Activated CD4-positive, alpha-beta T cell treated with anti-CD3 and anti-CD28 coated beads for 36 hours (primary cell): ENCODE measurements around the gene C5orf15. TPM values are rescaled to one million over a fixed set of nuclear protein-coding genes. Genes with fewer than 3 reads are reported as not detected.
"Not testable (repeated sequence)": the region's sequence is repeated elsewhere in the genome, so short reads cannot be mapped to it uniquely, and the experiment has no call there.

ENCODE experiments used
- ATAC-seq: fragments of 200-7000 bp; cut with Tn5 transposase; one replicate; pipeline ENCODE4 v1.10.0; 2021; ENCODE audit warnings: mild to moderate bottlenecking, moderate library complexity
- CTCF ChIA-PET: fragments of 350-600 bp; sonication (Branson Sonifier 250); formaldehyde crosslinking; loops from one replicate; lab custom pipeline; 2021; ENCODE audit warnings: antibody characterized with exemption; lab: Charles Lee
- POLR2A ChIA-PET: fragments of 350-600 bp; sonication (Branson Sonifier 250); formaldehyde crosslinking; loops from one replicate; lab custom pipeline; 2021; ENCODE audit warnings: antibody characterized with exemption, inconsistent platforms; lab: Charles Lee
- DNase-seq: peaks from one replicate; pipeline ENCODE4 v3.0.0-alpha.2; 2020
- H3K27ac Mint-ChIP-seq: one replicate; pipeline ENCODE4 v1.8.0; 2021; ENCODE audit warnings: mixed read lengths
- H3K27me3 Mint-ChIP-seq: one replicate; pipeline ENCODE4 v1.8.0; 2021; ENCODE audit warnings: mixed read lengths
- H3K36me3 Mint-ChIP-seq: one replicate; pipeline ENCODE4 v1.8.0; 2021; ENCODE audit warnings: low read depth, mixed read lengths
- H3K4me1 Mint-ChIP-seq: one replicate; pipeline ENCODE4 v1.8.0; 2021; ENCODE audit warnings: mixed read lengths
- H3K4me3 Mint-ChIP-seq: one replicate; pipeline ENCODE4 v1.8.0; 2021; ENCODE audit warnings: mild to moderate bottlenecking, moderate library complexity, mixed read lengths
- H3K9me3 Mint-ChIP-seq: one replicate; pipeline ENCODE4 v1.8.0; 2021; ENCODE audit warnings: low read depth, mixed read lengths
- intact Hi-C, 2 experiments: fragments of 100-400 bp; cut with DNase I in 1 of 2; cut with micrococcal nuclease in 1 of 2; formaldehyde crosslinking; loops; one replicate each; pipeline versions ENCODE4 v1.14.2 to v1.15.1; 2022 to 2024; cut with DNase I, micrococcal nuclease
- total RNA-seq, 2 experiments: library from RNA; stranded (reverse); gene quantifications; one replicate each; pipeline ENCODE4 v1.2.3, GENCODE V29; 2021

Gene C5orf15
- total RNA-seq, 2 experiments from 2014 or later, result 28.7 to 38.7 TPM

DNA sequence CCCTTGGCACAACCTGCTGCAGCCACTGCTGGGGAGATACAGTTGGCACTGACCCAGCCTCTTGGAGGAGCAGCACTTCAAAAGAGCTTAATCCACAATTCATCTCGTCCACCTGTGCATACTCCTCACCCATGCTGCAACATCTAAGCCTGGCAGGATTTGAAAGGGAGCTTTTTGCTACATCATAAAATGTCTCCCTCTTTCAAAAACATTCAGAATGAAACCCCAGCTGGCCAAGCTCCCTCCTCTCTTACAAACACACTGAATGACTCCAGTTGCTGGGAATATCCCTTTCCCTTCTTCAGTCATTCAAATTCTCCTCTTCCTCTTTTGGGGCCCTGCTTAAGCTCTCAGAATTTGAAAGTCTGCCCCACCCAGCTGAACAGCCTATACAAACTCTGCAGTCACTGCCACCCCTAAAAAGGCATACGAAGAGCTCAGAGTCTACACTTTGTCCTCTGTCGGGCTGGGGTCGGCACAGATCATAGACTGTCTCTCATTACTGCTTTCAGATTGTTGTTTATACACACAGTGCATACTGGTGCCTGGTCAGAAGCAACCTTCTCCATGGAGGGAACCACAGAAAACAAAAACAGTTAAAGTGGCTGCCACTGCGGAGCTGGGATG lies 8.8 kb upstream of the C5orf15 start:
- H3K9me3 Mint-ChIP-seq, result no peaks in the 10 kb centered on the region
- H3K36me3 Mint-ChIP-seq, result peaks cover 67% of the 10 kb centered on the region
- DNase-seq (peak; percentile 31), ATAC-seq (peak; percentile 50)
- H3K27ac Mint-ChIP-seq, result peak overlapping the region; percentile 79
- intact Hi-C loops, result no loop called here
- no peaks in the 10 kb centered on the region for H3K27me3 Mint-ChIP-seq
- ChIA-PET POLR2A (no interaction called here), CTCF (interaction anchor here (0.7 to 1.4 kb wide), 5 partner anchors 25 to 161 kb away, joined by 3 to 6 read pairs (median 3); partner anchors contain the start of gene VDAC1)
- H3K4me3 Mint-ChIP-seq, result no peak overlapping the region
- H3K4me1 Mint-ChIP-seq, result peaks cover 36% of the 10 kb centered on the region

GRCh38 chr5:133975546-133975945 lies 7.1 kb upstream of the C5orf15 start:
- Mint-ChIP-seq H3K27ac (peak overlapping the region; percentile 80), H3K36me3 (peaks cover 64% of the 10 kb centered on the region), H3K4me1 (peaks cover 33% of the 10 kb centered on the region)
- H3K9me3 Mint-ChIP-seq, H3K27me3 Mint-ChIP-seq, POLR2A ChIA-PET, intact Hi-C loops, H3K4me3 Mint-ChIP-seq: not testable (repeated sequence)
- peak; percentile 47 for ATAC-seq
- DNase-seq, result peak; percentile 54
- CTCF ChIA-PET, result interaction anchor here (0.5 to 1.0 kb wide), 2 partner anchors 28 to 546 kb away, joined by 3 to 4 read pairs; no protein-coding TSS in a partner anchor

GRCh38 chr5:133974142-133974541 lies 5.7 kb upstream of the C5orf15 start:
- intact Hi-C loops, result no loop called here
- ChIA-PET POLR2A (no interaction called here), CTCF (no interaction called here)
- Mint-ChIP-seq H3K9me3 (no peaks in the 10 kb centered on the region), H3K4me3 (no peak overlapping the region), H3K27ac (peak overlapping the region; percentile 51), H3K36me3 (peaks cover 62% of the 10 kb centered on the region), H3K27me3 (no peaks in the 10 kb centered on the region), H3K4me1 (peaks cover 45% of the 10 kb centered on the region)
- DNase-seq (no peak), ATAC-seq (no peak)

DNA sequence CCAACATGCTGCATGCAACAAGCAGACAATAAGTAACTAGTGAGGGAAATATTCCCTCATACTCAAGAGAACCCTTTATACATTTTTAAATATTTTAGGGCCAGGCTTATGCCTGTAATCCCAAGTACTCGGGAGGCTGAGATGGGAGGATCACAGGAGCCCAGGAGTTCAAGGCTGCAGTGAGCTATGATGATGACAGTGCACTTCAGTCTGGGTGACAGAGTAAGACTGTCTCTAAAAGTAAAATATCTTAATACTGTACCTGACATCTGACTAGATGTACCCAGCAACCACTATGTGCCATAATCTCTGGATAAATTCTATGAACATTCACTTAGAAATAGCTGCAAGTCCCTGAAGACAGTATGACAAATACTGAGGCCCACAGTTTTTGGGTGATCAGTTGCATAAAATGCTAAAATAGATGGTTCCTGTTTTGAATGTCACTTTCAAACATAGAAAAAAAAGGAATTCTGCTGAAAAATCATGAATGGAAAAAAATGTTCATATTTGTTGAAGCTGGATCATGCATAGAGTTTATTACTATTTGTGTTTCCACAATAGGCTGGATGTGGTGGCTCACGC lies 2.0 kb upstream of the C5orf15 start:
- H3K9me3 Mint-ChIP-seq, result no peaks in the 10 kb centered on the region
- ATAC-seq (no peak), DNase-seq (no peak)
- peaks cover 34% of the 10 kb centered on the region for H3K36me3 Mint-ChIP-seq
- ChIA-PET CTCF (interaction anchor here (0.9 to 2.1 kb wide), 5 partner anchors 9 to 180 kb away, joined by 3 to 9 read pairs (median 4); no protein-coding TSS in a partner anchor), POLR2A (no interaction called here)
- intact Hi-C loops, result no loop called here
- no peaks in the 10 kb centered on the region for H3K27me3 Mint-ChIP-seq
- H3K4me3 Mint-ChIP-seq, result peak overlapping the region; percentile 94
- peaks cover 38% of the 10 kb centered on the region for H3K4me1 Mint-ChIP-seq
- peak overlapping the region; percentile 90 for H3K27ac Mint-ChIP-seq

DNA sequence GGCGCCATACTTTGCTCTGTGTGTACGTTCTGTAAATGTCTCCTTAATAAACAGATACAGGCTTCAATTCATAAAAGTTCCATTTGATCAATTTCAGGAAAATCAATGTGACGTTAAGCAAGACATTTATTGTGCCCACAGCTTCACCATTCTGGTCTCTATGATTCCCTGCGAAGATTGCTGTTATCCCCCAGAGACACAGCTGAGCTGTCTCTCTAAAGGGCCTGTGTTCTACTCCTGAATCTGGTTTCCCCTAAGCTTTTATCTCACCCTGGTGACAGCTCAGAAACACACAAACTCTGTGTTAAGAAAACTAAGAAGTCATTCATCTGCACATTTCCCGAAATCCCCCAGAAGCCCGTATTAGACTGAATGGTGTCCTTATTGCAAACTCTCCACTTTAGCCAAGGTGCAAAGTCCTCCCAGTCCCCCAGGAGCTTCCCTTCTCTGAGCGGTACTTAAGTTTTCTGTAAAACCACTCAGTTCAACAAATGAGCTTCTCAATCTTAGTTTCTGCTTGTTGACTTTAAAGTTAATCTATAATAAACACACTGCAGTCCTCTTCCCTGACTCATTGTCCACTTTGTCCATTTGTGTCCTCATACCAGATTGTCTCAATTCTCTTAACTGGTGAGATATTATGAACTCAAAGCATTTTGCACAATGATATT lies 1.4 kb upstream of the C5orf15 start:
- no peak for DNase-seq
- H3K27ac Mint-ChIP-seq, result peak overlapping the region; percentile 90

GRCh38 chr5:133967698-133968203 lies 674 bp downstream of the C5orf15 start:
- Mint-ChIP-seq H3K36me3 (peaks cover 36% of the 10 kb centered on the region), H3K27ac (peak overlapping the region; percentile 90), H3K4me3 (peak overlapping the region; percentile 94), H3K27me3 (no peaks in the 10 kb centered on the region), H3K9me3 (no peaks in the 10 kb centered on the region), H3K4me1 (peaks cover 57% of the 10 kb centered on the region)
- ATAC-seq (peak; percentile 20), DNase-seq (peak; percentile 17)
- intact Hi-C loops, result loop anchor here (1.0 to 5.0 kb wide), 8 partner anchors 37 to 1101 kb away; partner anchors contain the start of genes VDAC1 (in 2 of the 2), GDF9 (in 1 of the 2), PPP2CA (in 1 of the 2) and SKP1 (in 1 of the 2)
- POLR2A ChIA-PET, result interaction anchor here (0.5 to 0.6 kb wide), 3 partner anchors 942 to 1233 kb away, joined by 3 to 5 read pairs (median 3); no protein-coding TSS in a partner anchor
- CTCF ChIA-PET, result interaction anchor here (1.1 to 1.6 kb wide), 2 partner anchors 10 to 15 kb away, joined by 4 to 6 read pairs; no protein-coding TSS in a partner anchor

More for the DNA sequence above, 1.4 kb upstream of the C5orf15 start:
- peaks cover 43% of the 10 kb centered on the region for H3K4me1 Mint-ChIP-seq
- no peaks in the 10 kb centered on the region for H3K9me3 Mint-ChIP-seq
- ChIA-PET CTCF (interaction anchor here (0.6 to 2.1 kb wide), 8 partner anchors 10 to 558 kb away, joined by 3 to 9 read pairs (median 4); no protein-coding TSS in a partner anchor), POLR2A (interaction anchor here (0.7 kb wide), 1 partner anchor 10 kb away, joined by 7 read pairs; no protein-coding TSS in a partner anchor)
- H3K4me3 Mint-ChIP-seq, result peak overlapping the region; percentile 94
- H3K36me3 Mint-ChIP-seq, result peaks cover 36% of the 10 kb centered on the region
- intact Hi-C loops, result loop anchor here (2.0 to 5.0 kb wide), 2 partner anchors 35 to 143 kb away; partner anchors contain the start of genes TCF7 (in 1 of the 2) and VDAC1 (in 1 of the 2)
- ATAC-seq, result no peak
- no peaks in the 10 kb centered on the region for H3K27me3 Mint-ChIP-seq

DNA sequence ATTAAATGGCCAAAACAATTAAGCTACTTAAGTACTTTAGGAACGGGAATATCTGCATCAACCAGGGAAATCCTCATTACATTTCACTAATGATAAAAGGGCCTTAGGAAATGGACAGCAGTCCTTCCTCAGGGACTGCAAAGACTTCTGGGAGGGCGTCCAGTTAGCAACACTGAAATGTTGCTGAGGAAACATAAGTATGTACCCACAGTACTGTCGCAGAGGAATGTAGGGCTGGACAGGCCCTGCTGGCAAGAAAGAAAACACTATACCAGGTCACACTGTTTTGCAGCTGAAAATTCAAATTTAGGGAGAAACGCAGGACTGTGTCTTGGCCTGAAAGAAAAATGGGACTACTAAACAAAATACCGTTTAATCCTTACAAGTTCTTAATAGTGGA lies 1.3 kb downstream of the C5orf15 start:
- peaks cover 35% of the 10 kb centered on the region for H3K36me3 Mint-ChIP-seq
- no peaks in the 10 kb centered on the region for H3K27me3 Mint-ChIP-seq
- H3K4me1 Mint-ChIP-seq, result peaks cover 63% of the 10 kb centered on the region
- CTCF ChIA-PET, result interaction anchor here (1.1 to 1.6 kb wide), 5 partner anchors 9 to 33 kb away, joined by 3 to 8 read pairs (median 4); no protein-coding TSS in a partner anchor
- peak overlapping the region; percentile 94 for H3K4me3 Mint-ChIP-seq
- intact Hi-C loops, result loop anchor here in 1 of 2 experiments (5.0 kb wide), 1 partner anchor 145 kb away; the partner anchor contains the start of gene TCF7
- no peak for DNase-seq
- ATAC-seq, result no peak
- no peaks in the 10 kb centered on the region for H3K9me3 Mint-ChIP-seq
- POLR2A ChIA-PET, result interaction anchor here (0.5 to 0.6 kb wide), 4 partner anchors 494 to 1233 kb away, joined by 3 to 5 read pairs (median 3); no protein-coding TSS in a partner anchor
- H3K27ac Mint-ChIP-seq, result peak overlapping the region; percentile 23

DNA sequence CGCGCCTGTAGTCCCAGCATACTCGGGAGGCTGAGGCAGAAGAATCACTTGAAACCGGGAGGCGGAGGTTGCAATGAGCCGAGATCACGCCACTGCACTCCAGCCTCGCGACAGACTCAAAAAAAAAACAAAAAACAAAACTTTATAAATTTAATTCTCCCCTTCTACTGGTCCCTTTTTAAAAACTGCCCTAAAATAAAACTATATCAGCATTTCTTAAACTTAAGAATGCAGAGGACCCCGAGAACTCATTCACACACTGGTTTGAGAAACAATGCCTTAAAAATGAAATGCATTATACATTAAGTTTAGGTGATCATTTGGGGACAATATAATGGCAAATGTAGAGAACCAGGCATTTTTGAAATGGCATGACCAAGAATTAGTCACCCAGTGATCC lies 2.3 kb downstream of the C5orf15 start:
- no peak overlapping the region for H3K27ac Mint-ChIP-seq
- H3K4me3 Mint-ChIP-seq, result no peak overlapping the region
- H3K9me3 Mint-ChIP-seq, result no peaks in the 10 kb centered on the region
- POLR2A ChIA-PET, result no interaction called here
- H3K4me1 Mint-ChIP-seq, result peaks cover 62% of the 10 kb centered on the region
- intact Hi-C loops, result loop anchor here in 1 of 2 experiments (5.0 kb wide), 1 partner anchor 146 kb away; the partner anchor contains the start of gene TCF7
- DNase-seq (no peak), ATAC-seq (no peak)
- H3K27me3 Mint-ChIP-seq, result no peaks in the 10 kb centered on the region
- CTCF ChIA-PET, result interaction anchor here (0.6 to 1.6 kb wide), 7 partner anchors 8 to 328 kb away, joined by 3 to 8 read pairs (median 4); no protein-coding TSS in a partner anchor
- H3K36me3 Mint-ChIP-seq, result peaks cover 31% of the 10 kb centered on the region

- Mint-ChIP-seq H3K4me3 (no peak overlapping the region), H3K4me1 (peaks cover 61% of the 10 kb centered on the region), H3K9me3 (no peaks in the 10 kb centered on the region), H3K27ac (peak overlapping the region; percentile 76), H3K27me3 (no peaks in the 10 kb centered on the region), H3K36me3 (peaks cover 34% of the 10 kb centered on the region)
- intact Hi-C loops, result no loop called here
- ATAC-seq, result no peak
- CTCF ChIA-PET, result interaction anchor here (0.6 to 2.2 kb wide), 12 partner anchors 15 to 540 kb away, joined by 3 to 7 read pairs (median 4); no protein-coding TSS in a partner anchor
- POLR2A ChIA-PET, result interaction anchor here (0.7 kb wide), 1 partner anchor 11 kb away, joined by 3 read pairs; no protein-coding TSS in a partner anchor
- DNase-seq, result no peak
Measured at GRCh38 chr5:133963493-133964128, 4.8 kb downstream of the C5orf15 start.
